ENCODE measurements around the gene PIWIL1. TPM values are rescaled to one million over a fixed set of nuclear protein-coding genes. Genes with fewer than 3 reads are reported as not detected.

PIWIL1 gene
- total RNA-seq, 2 experiments from 2014 or later, result not detected

GRCh38 chr12:130374083-130374482 lies 36.4 kb downstream of the PIWIL1 start:
- no peaks in the 10 kb centered on the region for H3K4me1 Mint-ChIP-seq (ENCODE audit: low read depth)
- ATAC-seq (no peak), DNase-seq (no peak)
- ChIA-PET POLR2A (no interaction called here), CTCF (no interaction called here)
- H3K36me3 Mint-ChIP-seq (ENCODE audit: low read depth), result no peaks in the 10 kb centered on the region
- H3K4me3 Mint-ChIP-seq, result no peak overlapping the region
- H3K27ac Mint-ChIP-seq, result no peak overlapping the region
- no peak for TF ChIP-seq CTCF (IDR thresholded peaks at IDR 0.05)
- peaks cover 7% of the 10 kb centered on the region for H3K27me3 Mint-ChIP-seq
- intact Hi-C loops (cut with micrococcal nuclease), result no loop called here
- H3K9me3 Mint-ChIP-seq, result no peaks in the 10 kb centered on the region

DNA sequence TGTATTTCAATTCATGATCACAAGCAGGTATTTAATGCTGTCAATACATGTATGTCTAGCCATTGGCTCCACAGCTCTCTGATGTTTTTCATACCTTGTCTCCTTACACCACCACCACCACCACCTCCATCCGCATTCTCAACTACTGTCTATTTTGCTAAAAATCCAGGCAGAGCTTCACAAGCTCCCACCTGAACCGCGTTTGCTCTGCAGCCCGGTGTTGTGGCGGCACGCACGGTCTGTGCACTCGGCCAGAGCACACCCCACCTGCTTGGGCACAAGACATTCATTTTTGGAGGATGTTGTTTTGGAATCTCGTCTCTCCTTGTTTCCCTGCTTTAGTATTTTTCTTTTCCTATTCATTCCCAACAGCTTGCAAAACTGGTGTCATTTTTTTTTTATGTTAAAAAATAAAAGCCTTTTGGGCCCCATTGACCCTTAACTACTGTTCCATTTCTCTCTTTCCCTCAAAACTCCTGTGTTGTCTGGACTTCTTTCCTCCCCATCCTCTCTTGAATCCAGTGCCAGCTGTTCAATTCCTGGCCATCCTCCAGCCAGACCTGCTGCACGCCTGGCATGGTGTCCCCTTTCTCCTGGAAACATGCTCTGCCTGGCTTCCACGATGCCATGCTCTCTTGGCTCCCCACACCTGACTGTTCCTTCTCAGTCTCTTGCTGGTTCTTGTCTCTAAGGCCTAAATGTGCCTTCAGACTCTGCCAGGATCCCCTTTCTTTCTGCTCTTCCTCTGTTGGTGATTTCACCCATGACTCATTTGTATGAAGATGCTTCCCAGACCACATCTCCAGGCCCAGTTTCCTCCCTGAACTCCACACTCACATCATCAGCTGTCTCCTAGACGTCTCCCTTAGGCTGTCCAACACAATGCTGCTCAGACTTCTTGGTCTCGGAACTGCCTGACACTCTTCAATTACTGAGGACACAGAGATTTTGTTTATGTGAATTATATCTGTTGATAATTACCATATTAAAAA lies 37.9 kb downstream of the PIWIL1 start:
- TF ChIP-seq CTCF (IDR thresholded peaks at IDR 0.05), result no peak
- CTCF ChIA-PET, result no interaction called here
- POLR2A ChIA-PET, result no interaction called here
- Mint-ChIP-seq H3K4me3 (no peak overlapping the region), H3K9me3 (no peaks in the 10 kb centered on the region), H3K36me3 (ENCODE audit: low read depth) (no peaks in the 10 kb centered on the region), H3K27ac (no peak overlapping the region), H3K27me3 (peaks cover 5% of the 10 kb centered on the region), H3K4me1 (ENCODE audit: low read depth) (no peaks in the 10 kb centered on the region)
- ATAC-seq (no peak), DNase-seq (no peak)
- intact Hi-C loops (cut with micrococcal nuclease), result no loop called here

GRCh38 chr12:130382818-130383217 lies 45.1 kb downstream of the PIWIL1 start:
- ChIA-PET POLR2A (no interaction called here), CTCF (interaction anchor here (1.0 kb wide), 1 partner anchor 15 kb away, joined by 3 read pairs; no protein-coding TSS in a partner anchor)
- ATAC-seq, result no peak
- Mint-ChIP-seq H3K9me3 (peaks cover 9% of the 10 kb centered on the region), H3K36me3 (ENCODE audit: low read depth) (no peaks in the 10 kb centered on the region), H3K27ac (no peak overlapping the region), H3K4me1 (ENCODE audit: low read depth) (no peaks in the 10 kb centered on the region), H3K27me3 (peaks cover 5% of the 10 kb centered on the region), H3K4me3 (no peak overlapping the region)
- intact Hi-C loops (cut with micrococcal nuclease), result no loop called here
- no peak for TF ChIP-seq CTCF (IDR thresholded peaks at IDR 0.05)
- DNase-seq, result no peak

GRCh38 chr12:130384234-130384633 lies 46.5 kb downstream of the PIWIL1 start:
- Mint-ChIP-seq H3K36me3 (ENCODE audit: low read depth) (no peaks in the 10 kb centered on the region), H3K27me3 (peaks cover 2% of the 10 kb centered on the region), H3K27ac (no peak overlapping the region), H3K4me1 (ENCODE audit: low read depth) (peaks cover 4% of the 10 kb centered on the region), H3K9me3 (peaks cover 13% of the 10 kb centered on the region), H3K4me3 (no peak overlapping the region)
- no peak for DNase-seq
- no peak for TF ChIP-seq CTCF (IDR thresholded peaks at IDR 0.05)
- POLR2A ChIA-PET, result no interaction called here
- CTCF ChIA-PET, result no interaction called here
- intact Hi-C loops (cut with micrococcal nuclease), result no loop called here
- no peak for ATAC-seq

DNA sequence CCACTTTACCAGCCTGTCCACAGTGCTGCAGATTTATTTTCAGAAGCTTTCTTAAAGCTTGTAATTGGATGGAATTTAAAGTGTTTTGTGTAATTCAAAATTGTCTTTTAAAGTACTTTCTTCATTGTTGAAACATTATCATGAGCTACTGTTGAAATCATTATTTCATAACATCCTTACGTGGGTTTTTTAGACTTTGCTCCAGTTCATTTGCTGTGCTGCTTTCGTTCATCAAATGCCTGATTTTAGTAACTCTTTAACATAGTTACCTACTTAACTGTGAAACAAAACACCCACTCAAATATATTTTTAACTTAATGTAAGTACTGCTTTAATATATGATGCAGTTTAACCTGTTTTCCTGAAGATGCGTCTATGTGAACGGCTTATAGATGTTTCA lies 47.5 kb downstream of the PIWIL1 start:
- H3K4me1 Mint-ChIP-seq (ENCODE audit: low read depth), result peaks cover 4% of the 10 kb centered on the region
- TF ChIP-seq CTCF (IDR thresholded peaks at IDR 0.05), result no peak
- ChIA-PET CTCF (no interaction called here), POLR2A (no interaction called here)
- no peak overlapping the region for H3K27ac Mint-ChIP-seq
- H3K27me3 Mint-ChIP-seq, result peaks cover 2% of the 10 kb centered on the region
- H3K4me3 Mint-ChIP-seq, result no peak overlapping the region
- H3K36me3 Mint-ChIP-seq (ENCODE audit: low read depth), result no peaks in the 10 kb centered on the region
- H3K9me3 Mint-ChIP-seq, result peaks cover 13% of the 10 kb centered on the region
- intact Hi-C loops (cut with micrococcal nuclease), result no loop called here
- no peak for ATAC-seq
- no peak for DNase-seq

Measured in activated CD8-positive, alpha-beta T cell treated with anti-CD3 and anti-CD28 coated beads for 36 hours (primary cell).